H9 (cell line): ENCODE measurements around the gene UPP1. TPM values are rescaled to one million over a fixed set of nuclear protein-coding genes. Genes with fewer than 3 reads are reported as not detected.

Experiments
- DNase-seq: peaks from one replicate; pipeline ENCODE4 v3.0.0-alpha.2; 2017
- H2AFZ ChIP-seq: one replicate; pipeline ENCODE4 v1.6.1; 2013; ENCODE audit warnings: mild to moderate bottlenecking, low read length, control low read depth, moderate library complexity
- H2AK5ac ChIP-seq: 2 replicates; pipeline ENCODE4 v1.6.1; 2013; ENCODE audit warnings: low read length, control low read depth, mixed read lengths; ENCODE audit not compliant: insufficient read length
- H2BK120ac ChIP-seq: one replicate; pipeline ENCODE4 v1.6.1; 2013; ENCODE audit warnings: low read depth, mild to moderate bottlenecking, low read length, control low read depth, inconsistent platforms; ENCODE audit not compliant: poor library complexity, severe bottlenecking
- H2BK12ac ChIP-seq: 2 replicates; pipeline ENCODE4 v1.6.1; 2013; ENCODE audit warnings: low read length, control low read depth, mixed read lengths, low read depth; ENCODE audit not compliant: insufficient read length
- H2BK15ac ChIP-seq: 2 replicates; pipeline ENCODE4 v1.6.1; 2013; ENCODE audit warnings: low read depth, low read length, control low read depth
- H2BK20ac ChIP-seq: one replicate; pipeline ENCODE4 v1.6.1; 2013; ENCODE audit warnings: low read depth, mild to moderate bottlenecking, low read length, control low read depth, inconsistent platforms; ENCODE audit not compliant: poor library complexity, severe bottlenecking
- H2BK5ac ChIP-seq: 2 replicates; pipeline ENCODE4 v1.6.1; 2013; ENCODE audit warnings: low read length, control low read depth, mixed read lengths; ENCODE audit not compliant: insufficient read length
- H3K14ac ChIP-seq: 2 replicates; pipeline ENCODE4 v1.6.1; 2013; ENCODE audit warnings: low read length, control low read depth; ENCODE audit not compliant: insufficient read depth
- H3K18ac ChIP-seq: 2 replicates; pipeline ENCODE4 v1.6.1; 2013; ENCODE audit warnings: low read depth, mild to moderate bottlenecking, mixed read lengths, low read length, control low read depth; ENCODE audit not compliant: insufficient read length
- H3K23ac ChIP-seq: 2 replicates; pipeline ENCODE4 v1.6.1; 2013; ENCODE audit warnings: low read length, control low read depth, mixed read lengths, low read depth; ENCODE audit not compliant: insufficient read length
- H3K23me2 ChIP-seq: 2 replicates; pipeline ENCODE4 v1.6.1; 2013; ENCODE audit warnings: low read depth, mild to moderate bottlenecking, mixed read lengths, low read length, control low read depth; ENCODE audit not compliant: insufficient read length, poor library complexity, severe bottlenecking
- H3K27ac ChIP-seq: 2 replicates; pipeline ENCODE4 v1.5.1; 2013; ENCODE audit warnings: low read length, control low read depth, mixed read lengths, low read depth; ENCODE audit not compliant: insufficient read length
- H3K27me3 ChIP-seq: 2 replicates; pipeline ENCODE4 v1.6.1; 2013; ENCODE audit warnings: low read length, control low read depth, inconsistent platforms; ENCODE audit not compliant: insufficient read depth
- H3K4ac ChIP-seq: 2 replicates; pipeline ENCODE4 v1.6.1; 2013; ENCODE audit warnings: low read depth, mild to moderate bottlenecking, control low read depth, inconsistent platforms, low read length, moderate library complexity
- H3K4me1 ChIP-seq: 2 replicates; pipeline ENCODE4 v1.6.1; 2013; ENCODE audit warnings: low read length, control low read depth, inconsistent platforms; ENCODE audit not compliant: insufficient read depth
- H3K4me2 ChIP-seq: 2 replicates; pipeline ENCODE4 v1.6.1; 2013; ENCODE audit warnings: low read length, control low read depth, mixed read lengths; ENCODE audit not compliant: insufficient read length, insufficient read depth
- H3K56ac ChIP-seq: 2 replicates; pipeline ENCODE4 v1.6.1; 2013; ENCODE audit warnings: low read depth, mild to moderate bottlenecking, mixed read lengths, low read length, control low read depth; ENCODE audit not compliant: insufficient read length
- H3K79me1 ChIP-seq: 2 replicates; pipeline ENCODE4 v1.6.1; 2013; ENCODE audit warnings: low read depth, mild to moderate bottlenecking, moderate library complexity, low read length, control low read depth, inconsistent platforms; ENCODE audit not compliant: insufficient read depth, poor library complexity, severe bottlenecking
- H3K79me2 ChIP-seq: 2 replicates; pipeline ENCODE4 v1.6.1; 2013; ENCODE audit warnings: low read length, control low read depth, inconsistent platforms; ENCODE audit not compliant: insufficient read depth
- H3K9ac ChIP-seq: 2 replicates; pipeline ENCODE4 v1.6.1; 2013; ENCODE audit warnings: low read length, control low read depth, mixed read lengths; ENCODE audit not compliant: insufficient read length; ENCODE audit errors: extremely low read depth
- H3K9me3 ChIP-seq: one replicate; pipeline ENCODE4 v1.6.1; 2013; ENCODE audit warnings: low read depth, low read length, inconsistent platforms; ENCODE audit not compliant: control insufficient read depth
- H3T11ph ChIP-seq: one replicate; pipeline ENCODE4 v1.6.1; 2013; ENCODE audit warnings: mild to moderate bottlenecking, low read length, control low read depth, inconsistent platforms
- H4K20me1 ChIP-seq: one replicate; pipeline ENCODE4 v1.6.1; 2013; ENCODE audit not compliant: control insufficient read depth, insufficient read length, insufficient read depth
- H4K5ac ChIP-seq: 2 replicates; pipeline ENCODE4 v1.6.1; 2013; ENCODE audit warnings: low read depth, mild to moderate bottlenecking, mixed read lengths, low read length, control low read depth; ENCODE audit not compliant: insufficient read length
- H4K8ac ChIP-seq: replicated peaks from 2 replicates; pipeline ENCODE4 v1.6.1; 2013; ENCODE audit warnings: low read length, control low read depth, mixed read lengths, low read depth; ENCODE audit not compliant: insufficient read length
- H4K91ac ChIP-seq: 2 replicates; pipeline ENCODE4 v1.6.1; 2013; ENCODE audit warnings: low read depth, mild to moderate bottlenecking, moderate library complexity, mixed read lengths, low read length, control low read depth; ENCODE audit not compliant: insufficient read length
- H3K27ac Mint-ChIP-seq, 3 experiments: 2 replicates in 2 of 3; 3 replicates in 1 of 3; pipeline ENCODE4 v1.8.0; 2020 to 2021; ENCODE audit warnings: mixed read lengths in 3 of 3, mild to moderate bottlenecking in 1 of 3, moderate library complexity in 1 of 3
- H3K27me3 Mint-ChIP-seq: 2 replicates; pipeline ENCODE4 v1.8.0; 2021; ENCODE audit warnings: low read depth, mild to moderate bottlenecking, moderate library complexity, mixed read lengths
- H3K36me3 Mint-ChIP-seq, 3 experiments: 2 replicates in 2 of 3; 3 replicates in 1 of 3; pipeline ENCODE4 v1.8.0; 2020 to 2021; ENCODE audit warnings: low read depth in 3 of 3, mixed read lengths in 3 of 3; ENCODE audit not compliant: insufficient read depth in 1 of 3
- H3K4me1 Mint-ChIP-seq, 2 experiments: 2 replicates each; pipeline ENCODE4 v1.8.0; 2020; ENCODE audit warnings: mixed read lengths in 2 of 2
- H3K4me3 Mint-ChIP-seq, 2 experiments: 2 replicates in 1 of 2; 3 replicates in 1 of 2; pipeline ENCODE4 v1.8.0; 2020 to 2021; ENCODE audit warnings: mild to moderate bottlenecking in 2 of 2, mixed read lengths in 2 of 2, moderate library complexity in 1 of 2
- H3K9me3 Mint-ChIP-seq, 2 experiments: 2 replicates in 1 of 2; 3 replicates in 1 of 2; pipeline ENCODE4 v1.8.0; 2020; ENCODE audit warnings: mild to moderate bottlenecking in 2 of 2, mixed read lengths in 2 of 2, moderate library complexity in 1 of 2
- WGBS: extraction: QIAGEN DNeasy Blood & Tissue Kit; methylation state at CpG from one replicate; pipeline ENCODE4 v1.1.7; 2013; ENCODE audit warnings: missing lambda C conversion rate, low lambda C conversion rate, mixed read lengths; ENCODE audit not compliant: insufficient read length; ENCODE audit errors: extremely low coverage; 5-methylcytosine and 5-hydroxymethylcytosine counted together
- total RNA-seq: library from RNA; stranded (reverse); gene quantifications from 2 replicates; pipeline ENCODE4 v1.2.1, GENCODE V29; 2021
- TF ChIP-seq, protein P1 (sequence below): fragments of 200-600 bp; sonication (generic); conservative IDR thresholded peaks from 3 replicates; pipeline ENCODE4 v1.8.0; 2021; ENCODE audit warnings: antibody characterized with exemption, mild to moderate bottlenecking

UPP1 gene
- total RNA-seq, 1 experiment from 2014 or later, result 34.2 TPM

DNA sequence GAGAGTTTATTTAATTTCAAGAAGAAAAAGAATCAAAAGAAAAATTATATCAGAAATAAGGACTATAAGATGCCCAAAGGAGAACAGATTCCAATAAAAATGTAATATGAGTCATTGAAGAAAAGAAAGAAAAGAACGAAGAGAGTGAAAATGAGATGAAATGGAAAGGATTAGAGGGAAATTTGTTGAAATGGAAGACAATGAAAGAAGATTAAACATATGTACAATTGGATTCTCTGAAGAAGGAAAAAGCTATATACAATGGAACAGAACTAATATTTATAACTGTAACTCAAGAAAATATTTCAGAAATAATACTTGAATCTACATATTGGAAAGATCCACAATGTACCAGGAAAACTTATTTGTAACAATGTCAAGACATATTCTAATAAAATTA is 25.1 kb upstream of the UPP1 start:
- Mint-ChIP-seq H3K27me3 (no peaks in the 10 kb centered on the region), H3K9me3 (peaks cover 4% of the 10 kb centered on the region in 2 experiments; a peak in 3 of 5 replicates), H3K4me1 (no peaks in the 10 kb centered on the region), H3K36me3 (peaks cover 0 to 8% (median 0%) of the 10 kb centered on the region in 3 experiments; a peak in 1 of 7 replicates), H3K4me3 (no peak overlapping the region), H3K27ac (no peak overlapping the region)
- Histone ChIP-seq H3K27me3 (no peaks in the 10 kb centered on the region; the same call in 1 of the 2 replicates), H3K4me1 (no peaks in the 10 kb centered on the region), H2BK15ac (no peak overlapping the region), H2AFZ (no peak overlapping the region), H3K23me2 (no peaks in the 10 kb centered on the region), H3K27ac (no peak overlapping the region), H3K9ac (no peak overlapping the region), H2BK20ac (no peak overlapping the region), H3K4ac (no peak overlapping the region), H3K56ac (no peak overlapping the region), H3K14ac (no peak overlapping the region), H4K91ac (no peak overlapping the region), H3K79me1 (no peaks in the 10 kb centered on the region), H2BK12ac (no peak overlapping the region), H2BK5ac (no peak overlapping the region), H2BK120ac (no peak overlapping the region), H3K9me3 (no peaks in the 10 kb centered on the region), H3K23ac (no peak overlapping the region), H3K18ac (no peak overlapping the region), H2AK5ac (no peak overlapping the region), H4K8ac (no peak overlapping the region), H3K79me2 (no peaks in the 10 kb centered on the region), H4K5ac (no peak overlapping the region), H3K4me2 (no peak overlapping the region), H4K20me1 (no peaks in the 10 kb centered on the region), H3T11ph (no peak overlapping the region)
- TF ChIP-seq, protein P1, sequence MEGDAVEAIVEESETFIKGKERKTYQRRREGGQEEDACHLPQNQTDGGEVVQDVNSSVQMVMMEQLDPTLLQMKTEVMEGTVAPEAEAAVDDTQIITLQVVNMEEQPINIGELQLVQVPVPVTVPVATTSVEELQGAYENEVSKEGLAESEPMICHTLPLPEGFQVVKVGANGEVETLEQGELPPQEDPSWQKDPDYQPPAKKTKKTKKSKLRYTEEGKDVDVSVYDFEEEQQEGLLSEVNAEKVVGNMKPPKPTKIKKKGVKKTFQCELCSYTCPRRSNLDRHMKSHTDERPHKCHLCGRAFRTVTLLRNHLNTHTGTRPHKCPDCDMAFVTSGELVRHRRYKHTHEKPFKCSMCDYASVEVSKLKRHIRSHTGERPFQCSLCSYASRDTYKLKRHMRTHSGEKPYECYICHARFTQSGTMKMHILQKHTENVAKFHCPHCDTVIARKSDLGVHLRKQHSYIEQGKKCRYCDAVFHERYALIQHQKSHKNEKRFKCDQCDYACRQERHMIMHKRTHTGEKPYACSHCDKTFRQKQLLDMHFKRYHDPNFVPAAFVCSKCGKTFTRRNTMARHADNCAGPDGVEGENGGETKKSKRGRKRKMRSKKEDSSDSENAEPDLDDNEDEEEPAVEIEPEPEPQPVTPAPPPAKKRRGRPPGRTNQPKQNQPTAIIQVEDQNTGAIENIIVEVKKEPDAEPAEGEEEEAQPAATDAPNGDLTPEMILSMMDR, result no peak
- DNase-seq, result no peak
- 100% methylated on average over 1 of the region's 1 CpG for WGBS
